Epithelial cell of proximal tubule (primary cell): ENCODE results near the gene CFAP70. TPM values are rescaled to one million over a fixed set of nuclear protein-coding genes. Genes with fewer than 3 reads are reported as not detected.
A peak's percentile ranks its signal among the peaks of the same experiment; 100 is the strongest.

Experiments used
- DNase-seq: peaks from one replicate; pipeline ENCODE4 v3.0.0-alpha.2; 2011; ENCODE audit warnings: low read depth
- H3K4me3 ChIP-seq: 2 replicates; pipeline ENCODE4 v1.5.1; 2011; ENCODE audit warnings: low read depth, mild to moderate bottlenecking, low read length
- total RNA-seq: library from RNA; depleted of rRNA; stranded (reverse); fragments of >200 nt; gene quantifications from 2 replicates; pipeline ENCODE4 v1.2.3, GENCODE V29; 2015
- TF ChIP-seq, protein P1 (sequence below): conservative IDR thresholded peaks from 2 replicates; pipeline ENCODE4 v1.5.1; 2012; ENCODE audit warnings: low read depth, mild to moderate bottlenecking, low read length

The CFAP70 gene
- total RNA-seq, 1 donor from 2014 or later = 0.98 TPM

DNA sequence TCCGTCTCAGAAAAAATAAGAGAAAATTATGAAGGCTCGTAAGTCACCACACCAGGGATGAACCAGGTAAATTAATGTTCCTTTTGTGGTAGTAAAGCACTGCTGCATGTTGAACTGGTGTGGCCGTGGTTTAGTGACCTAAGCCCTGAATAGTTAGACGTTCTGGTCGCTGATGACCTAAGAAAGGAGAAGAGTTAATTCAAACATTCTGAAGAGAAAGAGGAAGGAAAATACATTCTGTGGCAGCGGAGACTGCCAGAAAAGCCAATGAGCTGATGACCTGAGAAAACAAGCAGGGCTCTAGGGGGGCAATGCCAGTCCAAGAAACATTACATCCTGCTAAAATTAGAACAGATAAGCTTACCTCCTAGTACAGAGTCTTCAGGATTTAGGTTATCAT, 129.1 kb downstream of the CFAP70 start:
- no peak overlapping the region for H3K4me3 ChIP-seq
- no peak for DNase-seq
- TF ChIP-seq, protein P1, sequence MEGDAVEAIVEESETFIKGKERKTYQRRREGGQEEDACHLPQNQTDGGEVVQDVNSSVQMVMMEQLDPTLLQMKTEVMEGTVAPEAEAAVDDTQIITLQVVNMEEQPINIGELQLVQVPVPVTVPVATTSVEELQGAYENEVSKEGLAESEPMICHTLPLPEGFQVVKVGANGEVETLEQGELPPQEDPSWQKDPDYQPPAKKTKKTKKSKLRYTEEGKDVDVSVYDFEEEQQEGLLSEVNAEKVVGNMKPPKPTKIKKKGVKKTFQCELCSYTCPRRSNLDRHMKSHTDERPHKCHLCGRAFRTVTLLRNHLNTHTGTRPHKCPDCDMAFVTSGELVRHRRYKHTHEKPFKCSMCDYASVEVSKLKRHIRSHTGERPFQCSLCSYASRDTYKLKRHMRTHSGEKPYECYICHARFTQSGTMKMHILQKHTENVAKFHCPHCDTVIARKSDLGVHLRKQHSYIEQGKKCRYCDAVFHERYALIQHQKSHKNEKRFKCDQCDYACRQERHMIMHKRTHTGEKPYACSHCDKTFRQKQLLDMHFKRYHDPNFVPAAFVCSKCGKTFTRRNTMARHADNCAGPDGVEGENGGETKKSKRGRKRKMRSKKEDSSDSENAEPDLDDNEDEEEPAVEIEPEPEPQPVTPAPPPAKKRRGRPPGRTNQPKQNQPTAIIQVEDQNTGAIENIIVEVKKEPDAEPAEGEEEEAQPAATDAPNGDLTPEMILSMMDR = no peak

DNA sequence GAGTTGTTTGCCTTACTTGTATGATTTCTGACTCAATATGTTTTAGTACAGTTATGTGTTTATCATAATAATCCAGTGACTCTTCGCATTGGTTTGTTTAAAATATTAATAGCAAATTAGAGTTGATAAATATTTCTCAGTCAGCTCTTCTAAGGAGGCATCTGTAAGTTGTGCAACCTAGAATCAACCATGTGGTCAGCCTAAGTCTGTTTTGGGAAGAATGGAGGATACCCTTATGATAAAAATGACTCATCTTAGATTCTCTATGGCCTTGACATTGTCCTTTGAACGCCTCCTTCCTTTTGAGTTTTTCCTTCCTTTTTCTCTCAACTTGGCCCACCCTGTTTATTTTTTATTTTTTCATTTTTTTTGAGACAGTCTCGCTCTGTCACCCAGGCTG, 130.4 kb downstream of the CFAP70 start:
- DNase-seq = no peak
- TF ChIP-seq, protein P1 = no peak
- H3K4me3 ChIP-seq = no peak overlapping the region

- no peak for DNase-seq
- TF ChIP-seq, protein P1 = no peak
- H3K4me3 ChIP-seq = no peak overlapping the region
Measured at GRCh38 chr10:73226663-73227062, 132.0 kb downstream of the CFAP70 start.

- DNase-seq = no peak
Measured at GRCh38 chr10:73225518-73225917, 133.1 kb downstream of the CFAP70 start.

GRCh38 chr10:73220989-73221388, 137.7 kb downstream of the CFAP70 start:
- TF ChIP-seq, protein P1 = no peak
- no peak overlapping the region for H3K4me3 ChIP-seq
- DNase-seq = no peak

More at GRCh38 chr10:73225518-73225917, 133.1 kb downstream of the CFAP70 start:
- TF ChIP-seq, protein P1 = no peak
- no peak overlapping the region for H3K4me3 ChIP-seq

GRCh38 chr10:73219384-73219783, 139.3 kb downstream of the CFAP70 start:
- TF ChIP-seq, protein P1 = no peak
- DNase-seq = no peak
- no peak overlapping the region for H3K4me3 ChIP-seq

- TF ChIP-seq, protein P1 = peak; percentile 67
- H3K4me3 ChIP-seq = no peak overlapping the region
- no peak for DNase-seq
Measured at GRCh38 chr10:73218431-73219191, 140.1 kb downstream of the CFAP70 start.
